ENCODE measurements around the gene NXNL2. TPM values are rescaled to one million over a fixed set of nuclear protein-coding genes. Genes with fewer than 3 reads are reported as not detected.

NXNL2 gene
- total and polyA plus RNA-seq, 5 donors: 0.07 to 0.25 (median 0.23) TPM; not detected in 2

GRCh38 chr9:88553350-88553749 lies 18.4 kb downstream of the NXNL2 start:
- no peak for ATAC-seq
- H3K27me3 ChIP-seq (ENCODE audit: control insufficient read depth, insufficient read depth): no peaks in the 10 kb centered on the region
- H3K27ac ChIP-seq (ENCODE audit: low read length): no peak overlapping the region
- DNase-seq: no peak
- H3K9me3 ChIP-seq (ENCODE audit: control insufficient read depth, low read length): no peaks in the 10 kb centered on the region
- intact Hi-C loops (cut with DNase I): loop anchor here in 1 of 4 donors (10.0 kb wide), 1 partner anchor 59 kb away; no protein-coding TSS in a partner anchor
- 90% methylated on average over 3 of the region's 3 CpGs for WGBS
- H3K4me3 ChIP-seq (ENCODE audit: low read length): no peak overlapping the region
- no peaks in the 10 kb centered on the region for H3K4me1 ChIP-seq (ENCODE audit: control insufficient read depth, insufficient read depth, low read length)

GRCh38 chr9:88555268-88555980 lies 20.4 kb downstream of the NXNL2 start:
- intact Hi-C loops (cut with DNase I): loop anchor here in 1 of 4 donors (10.0 kb wide), 1 partner anchor 61 kb away; no protein-coding TSS in a partner anchor
- 91% methylated on average over 12 of the region's 12 CpGs for WGBS
- DNase-seq (no peak), ATAC-seq (no peak)
- H3K4me3 ChIP-seq (ENCODE audit: low read length): no peak overlapping the region
- no peaks in the 10 kb centered on the region for H3K9me3 ChIP-seq (ENCODE audit: control insufficient read depth, low read length)
- no peaks in the 10 kb centered on the region for H3K4me1 ChIP-seq (ENCODE audit: control insufficient read depth, insufficient read depth, low read length)
- H3K27me3 ChIP-seq (ENCODE audit: control insufficient read depth, insufficient read depth): no peaks in the 10 kb centered on the region
- H3K27ac ChIP-seq (ENCODE audit: low read length): no peak overlapping the region

- no peaks in the 10 kb centered on the region for H3K27me3 ChIP-seq (ENCODE audit: control insufficient read depth, insufficient read depth)
- DNase-seq (no peak), ATAC-seq (no peak)
- H3K4me3 ChIP-seq (ENCODE audit: low read length): no peak overlapping the region
- 66% methylated on average over 7 of the region's 7 CpGs for WGBS
- no peaks in the 10 kb centered on the region for H3K4me1 ChIP-seq (ENCODE audit: control insufficient read depth, insufficient read depth, low read length)
- H3K9me3 ChIP-seq (ENCODE audit: control insufficient read depth, low read length): no peaks in the 10 kb centered on the region
- no peak overlapping the region for H3K27ac ChIP-seq (ENCODE audit: low read length)
- intact Hi-C loops (cut with DNase I): loop anchor here in 1 of 4 donors (10.0 kb wide), 1 partner anchor 65 kb away; no protein-coding TSS in a partner anchor
Measured at GRCh38 chr9:88559661-88560060, 24.7 kb downstream of the NXNL2 start.

- H3K27ac ChIP-seq (ENCODE audit: low read length): no peak overlapping the region
- no peaks in the 10 kb centered on the region for H3K9me3 ChIP-seq (ENCODE audit: control insufficient read depth, low read length)
- H3K27me3 ChIP-seq (ENCODE audit: control insufficient read depth, insufficient read depth): no peaks in the 10 kb centered on the region
- DNase-seq (no peak), ATAC-seq (no peak)
- H3K4me1 ChIP-seq (ENCODE audit: control insufficient read depth, insufficient read depth, low read length): no peaks in the 10 kb centered on the region
- H3K4me3 ChIP-seq (ENCODE audit: low read length): no peak overlapping the region
- intact Hi-C loops (cut with DNase I): no loop called here
- WGBS: 85% methylated on average over 3 of the region's 3 CpGs
Measured at GRCh38 chr9:88567870-88568269, 32.9 kb downstream of the NXNL2 start.

- H3K27me3 ChIP-seq (ENCODE audit: control insufficient read depth, insufficient read depth): no peaks in the 10 kb centered on the region
- ATAC-seq (no peak), DNase-seq (no peak)
- H3K27ac ChIP-seq (ENCODE audit: low read length): no peak overlapping the region
- intact Hi-C loops (cut with DNase I): loop anchor here (10.0 kb wide), 4 partner anchors 187 to 477 kb away; partner anchors contain the start of gene SPIN1 (in 2 of the 4)
- no peaks in the 10 kb centered on the region for H3K4me1 ChIP-seq (ENCODE audit: control insufficient read depth, insufficient read depth, low read length)
- H3K9me3 ChIP-seq (ENCODE audit: control insufficient read depth, low read length): no peaks in the 10 kb centered on the region
- WGBS: 81% methylated on average over 5 of the region's 5 CpGs
- no peak overlapping the region for H3K4me3 ChIP-seq (ENCODE audit: low read length)
Measured at GRCh38 chr9:88571419-88571818, 36.4 kb downstream of the NXNL2 start.

GRCh38 chr9:88572684-88573083 lies 37.7 kb downstream of the NXNL2 start:
- intact Hi-C loops (cut with DNase I): loop anchor here (10.0 kb wide), 4 partner anchors 188 to 478 kb away; partner anchors contain the start of gene SPIN1 (in 2 of the 4)
- no peak for ATAC-seq
- WGBS: 90% methylated on average over 7 of the region's 7 CpGs

GRCh38 chr9:88574953-88575352 lies 40.0 kb downstream of the NXNL2 start:
- ATAC-seq (no peak), DNase-seq (no peak)
- H3K4me1 ChIP-seq (ENCODE audit: control insufficient read depth, insufficient read depth, low read length): no peaks in the 10 kb centered on the region
- no peak overlapping the region for H3K27ac ChIP-seq (ENCODE audit: low read length)
- intact Hi-C loops (cut with DNase I): loop anchor here (5.0 to 10.0 kb wide), 5 partner anchors 190 to 480 kb away; partner anchors contain the start of gene SPIN1 (in 2 of the 4)
- H3K27me3 ChIP-seq (ENCODE audit: control insufficient read depth, insufficient read depth): no peaks in the 10 kb centered on the region
- 29% methylated on average over 7 of the region's 7 CpGs for WGBS
- no peak overlapping the region for H3K4me3 ChIP-seq (ENCODE audit: low read length)
- no peaks in the 10 kb centered on the region for H3K9me3 ChIP-seq (ENCODE audit: control insufficient read depth, low read length)

More at GRCh38 chr9:88572684-88573083, 37.7 kb downstream of the NXNL2 start:
- no peaks in the 10 kb centered on the region for H3K4me1 ChIP-seq (ENCODE audit: control insufficient read depth, insufficient read depth, low read length)
- no peaks in the 10 kb centered on the region for H3K9me3 ChIP-seq (ENCODE audit: control insufficient read depth, low read length)
- no peak overlapping the region for H3K4me3 ChIP-seq (ENCODE audit: low read length)
- H3K27me3 ChIP-seq (ENCODE audit: control insufficient read depth, insufficient read depth): no peaks in the 10 kb centered on the region
- H3K27ac ChIP-seq (ENCODE audit: low read length): no peak overlapping the region
- DNase-seq: no peak

GRCh38 chr9:88577256-88578120 lies 42.5 kb downstream of the NXNL2 start:
- ATAC-seq (peak in 1 of 2 donors; percentile 9), DNase-seq (no peak)
- no peaks in the 10 kb centered on the region for H3K9me3 ChIP-seq (ENCODE audit: control insufficient read depth, low read length)
- H3K4me3 ChIP-seq (ENCODE audit: low read length): no peak overlapping the region
- no peak overlapping the region for H3K27ac ChIP-seq (ENCODE audit: low read length)
- WGBS: 86% methylated on average over 19 of the region's 19 CpGs
- H3K4me1 ChIP-seq (ENCODE audit: control insufficient read depth, insufficient read depth, low read length): no peaks in the 10 kb centered on the region
- H3K27me3 ChIP-seq (ENCODE audit: control insufficient read depth, insufficient read depth): no peaks in the 10 kb centered on the region
- intact Hi-C loops (cut with DNase I): loop anchor here (5.0 to 10.0 kb wide), 5 partner anchors 193 to 483 kb away; partner anchors contain the start of gene SPIN1 (in 2 of the 4)

GRCh38 chr9:88578121-88579049 lies 43.4 kb downstream of the NXNL2 start:
- WGBS: 46% methylated on average over 28 of the region's 28 CpGs
- ATAC-seq: peak; percentile 87 to 90
- intact Hi-C loops (cut with DNase I): loop anchor here (5.0 to 10.0 kb wide), 5 partner anchors 194 to 484 kb away; partner anchors contain the start of gene SPIN1 (in 2 of the 4)

More at GRCh38 chr9:88578121-88579049, 43.4 kb downstream of the NXNL2 start:
- H3K4me1 ChIP-seq (ENCODE audit: control insufficient read depth, insufficient read depth, low read length): no peaks in the 10 kb centered on the region
- no peaks in the 10 kb centered on the region for H3K9me3 ChIP-seq (ENCODE audit: control insufficient read depth, low read length)
- H3K27me3 ChIP-seq (ENCODE audit: control insufficient read depth, insufficient read depth): no peaks in the 10 kb centered on the region
- peak; percentile 83 to 93 (median 92) for DNase-seq
- H3K27ac ChIP-seq (ENCODE audit: low read length): no peak overlapping the region
- H3K4me3 ChIP-seq (ENCODE audit: low read length): no peak overlapping the region
